Uterus (tissue), 2 donors: ENCODE measurements around the gene TMEM132E.

Experiments used
- CTCF ChIP-seq, 4 experiments: fragments of 200-600 bp in 2 of 4; fragments of 450-650 bp in 2 of 4; sonication (generic) in 2 of 4; IDR thresholded peaks; one replicate each; pipeline ENCODE4 v1.5.1; 2016 to 2019; ENCODE audit warnings: antibody characterized with exemption in 4 of 4, mild to moderate bottlenecking in 2 of 4, moderate library complexity in 1 of 4
- POLR2A ChIP-seq, 2 donors: fragments of 450-650 bp; IDR thresholded peaks; one replicate each; pipeline ENCODE4 v1.6.1; 2016; ENCODE audit warnings: antibody characterized with exemption in 2 of 2, mild to moderate bottlenecking in 1 of 2, moderate library complexity in 1 of 2

GRCh38 chr17:34637041-34637547 is 57.7 kb downstream of the TMEM132E start:
- TF ChIP-seq CTCF (IDR thresholded peaks at IDR 0.05) (no peak), POLR2A (IDR thresholded peaks at IDR 0.05) (no peak)
